Measurements from ENCODE around the gene COL5A1.

Gene COL5A1

GRCh38 chr9:134835448-134835847 lies 193.8 kb downstream of the COL5A1 start:
- H3K9me3 ChIP-seq (ENCODE audit: control insufficient read depth, insufficient read depth, low read length): no peaks in the 10 kb centered on the region
- no peak overlapping the region for H3K9ac ChIP-seq (ENCODE audit: low read depth, low read length)
- H3K36me3 ChIP-seq (ENCODE audit: insufficient read depth, low read length): no peaks in the 10 kb centered on the region
- no peaks in the 10 kb centered on the region for H3K4me1 ChIP-seq (ENCODE audit: insufficient read depth, low read length)

- Histone ChIP-seq H3K4me1 (ENCODE audit: insufficient read depth, low read length) (no peaks in the 10 kb centered on the region), H3K36me3 (ENCODE audit: insufficient read depth, low read length) (no peaks in the 10 kb centered on the region), H3K9me3 (ENCODE audit: control insufficient read depth, insufficient read depth, low read length) (no peaks in the 10 kb centered on the region), H3K9ac (ENCODE audit: low read depth, low read length) (no peak overlapping the region)
Observed at GRCh38 chr9:134835987-134836386, 194.4 kb downstream of the COL5A1 start.

- H3K4me1 ChIP-seq (ENCODE audit: insufficient read depth, low read length): no peaks in the 10 kb centered on the region
- H3K9ac ChIP-seq (ENCODE audit: low read depth, low read length): no peak overlapping the region
- H3K9me3 ChIP-seq (ENCODE audit: control insufficient read depth, insufficient read depth, low read length): no peaks in the 10 kb centered on the region
- no peaks in the 10 kb centered on the region for H3K36me3 ChIP-seq (ENCODE audit: insufficient read depth, low read length)
Observed at GRCh38 chr9:134836406-134836970, 194.9 kb downstream of the COL5A1 start.

GRCh38 chr9:134837529-134837928 lies 195.9 kb downstream of the COL5A1 start:
- no peaks in the 10 kb centered on the region; the same call in 1 of the 2 replicates for H3K36me3 ChIP-seq (ENCODE audit: insufficient read depth, low read length)

GRCh38 chr9:134838651-134839454 lies 197.2 kb downstream of the COL5A1 start:
- H3K9ac ChIP-seq (ENCODE audit: low read depth, low read length): no peak overlapping the region
- no peaks in the 10 kb centered on the region for H3K9me3 ChIP-seq (ENCODE audit: control insufficient read depth, insufficient read depth, low read length)
- no peaks in the 10 kb centered on the region; the same call in 1 of the 2 replicates for H3K36me3 ChIP-seq (ENCODE audit: insufficient read depth, low read length)
- no peaks in the 10 kb centered on the region for H3K4me1 ChIP-seq (ENCODE audit: insufficient read depth, low read length)

More at GRCh38 chr9:134837529-134837928, 195.9 kb downstream of the COL5A1 start:
- no peaks in the 10 kb centered on the region for H3K4me1 ChIP-seq (ENCODE audit: insufficient read depth, low read length)
- no peak overlapping the region for H3K9ac ChIP-seq (ENCODE audit: low read depth, low read length)
- no peaks in the 10 kb centered on the region for H3K9me3 ChIP-seq (ENCODE audit: control insufficient read depth, insufficient read depth, low read length)

- H3K9ac ChIP-seq (ENCODE audit: low read depth, low read length): no peak overlapping the region
- H3K9me3 ChIP-seq (ENCODE audit: control insufficient read depth, insufficient read depth, low read length): no peaks in the 10 kb centered on the region
- no peaks in the 10 kb centered on the region for H3K4me1 ChIP-seq (ENCODE audit: insufficient read depth, low read length)
- H3K36me3 ChIP-seq (ENCODE audit: insufficient read depth, low read length): no peaks in the 10 kb centered on the region; the same call in 1 of the 2 replicates
Observed at GRCh38 chr9:134839455-134840125, 198.0 kb downstream of the COL5A1 start.

GRCh38 chr9:134840511-134840910 lies 198.9 kb downstream of the COL5A1 start:
- no peaks in the 10 kb centered on the region for H3K9me3 ChIP-seq (ENCODE audit: control insufficient read depth, insufficient read depth, low read length)
- H3K36me3 ChIP-seq (ENCODE audit: insufficient read depth, low read length): no peaks in the 10 kb centered on the region; the same call in 1 of the 2 replicates
- H3K4me1 ChIP-seq (ENCODE audit: insufficient read depth, low read length): no peaks in the 10 kb centered on the region
- H3K9ac ChIP-seq (ENCODE audit: low read depth, low read length): no peak overlapping the region

GRCh38 chr9:134841180-134841904 lies 199.7 kb downstream of the COL5A1 start:
- Histone ChIP-seq H3K9me3 (ENCODE audit: control insufficient read depth, insufficient read depth, low read length) (no peaks in the 10 kb centered on the region), H3K36me3 (ENCODE audit: insufficient read depth, low read length) (no peaks in the 10 kb centered on the region; the same call in 1 of the 2 replicates), H3K4me1 (ENCODE audit: insufficient read depth, low read length) (no peaks in the 10 kb centered on the region), H3K9ac (ENCODE audit: low read depth, low read length) (no peak overlapping the region)

- Histone ChIP-seq H3K9ac (ENCODE audit: low read depth, low read length) (no peak overlapping the region), H3K9me3 (ENCODE audit: control insufficient read depth, insufficient read depth, low read length) (no peaks in the 10 kb centered on the region), H3K36me3 (ENCODE audit: insufficient read depth, low read length) (no peaks in the 10 kb centered on the region; the same call in 1 of the 2 replicates), H3K4me1 (ENCODE audit: insufficient read depth, low read length) (no peaks in the 10 kb centered on the region)
Observed at GRCh38 chr9:134842321-134842720, 200.7 kb downstream of the COL5A1 start.

- Histone ChIP-seq H3K36me3 (ENCODE audit: insufficient read depth, low read length) (no peaks in the 10 kb centered on the region; the same call in 1 of the 2 replicates), H3K9ac (ENCODE audit: low read depth, low read length) (no peak overlapping the region), H3K4me1 (ENCODE audit: insufficient read depth, low read length) (no peaks in the 10 kb centered on the region), H3K9me3 (ENCODE audit: control insufficient read depth, insufficient read depth, low read length) (no peaks in the 10 kb centered on the region)
Observed at GRCh38 chr9:134843740-134844139, 202.1 kb downstream of the COL5A1 start.

GRCh38 chr9:134844821-134845220 lies 203.2 kb downstream of the COL5A1 start:
- Histone ChIP-seq H3K4me1 (ENCODE audit: insufficient read depth, low read length) (no peaks in the 10 kb centered on the region), H3K9ac (ENCODE audit: low read depth, low read length) (no peak overlapping the region), H3K36me3 (ENCODE audit: insufficient read depth, low read length) (no peaks in the 10 kb centered on the region; the same call in 1 of the 2 replicates), H3K9me3 (ENCODE audit: control insufficient read depth, insufficient read depth, low read length) (no peaks in the 10 kb centered on the region)

- Histone ChIP-seq H3K9ac (ENCODE audit: low read depth, low read length) (no peak overlapping the region), H3K4me1 (ENCODE audit: insufficient read depth, low read length) (no peaks in the 10 kb centered on the region), H3K36me3 (ENCODE audit: insufficient read depth, low read length) (no peaks in the 10 kb centered on the region; the same call in 1 of the 2 replicates), H3K9me3 (ENCODE audit: control insufficient read depth, insufficient read depth, low read length) (no peaks in the 10 kb centered on the region)
Observed at GRCh38 chr9:134846187-134846586, 204.6 kb downstream of the COL5A1 start.

GRCh38 chr9:134846699-134847098 lies 205.1 kb downstream of the COL5A1 start:
- Histone ChIP-seq H3K9me3 (ENCODE audit: control insufficient read depth, insufficient read depth, low read length) (no peaks in the 10 kb centered on the region), H3K9ac (ENCODE audit: low read depth, low read length) (no peak overlapping the region), H3K4me1 (ENCODE audit: insufficient read depth, low read length) (no peaks in the 10 kb centered on the region), H3K36me3 (ENCODE audit: insufficient read depth, low read length) (no peaks in the 10 kb centered on the region; the same call in 1 of the 2 replicates)

- no peaks in the 10 kb centered on the region; the same call in 1 of the 2 replicates for H3K36me3 ChIP-seq (ENCODE audit: insufficient read depth, low read length)
- no peaks in the 10 kb centered on the region for H3K9me3 ChIP-seq (ENCODE audit: control insufficient read depth, insufficient read depth, low read length)
- H3K9ac ChIP-seq (ENCODE audit: low read depth, low read length): no peak overlapping the region
- H3K4me1 ChIP-seq (ENCODE audit: insufficient read depth, low read length): no peaks in the 10 kb centered on the region
Observed at GRCh38 chr9:134847138-134847537, 205.5 kb downstream of the COL5A1 start.
